Endothelial cell of umbilical vein (primary cell): ENCODE data around the gene MRPL48. TPM values are rescaled to one million over a fixed set of nuclear protein-coding genes. Genes with fewer than 3 reads are reported as not detected.

Experiments
- BruUV-seq: library from RNA; stranded (reverse); fragments of 400-500 nt; replicated peaks from 2 replicates; lab custom pipeline; 2021; lab: Mats Ljungman, UMichigan
- CTCF ChIA-PET: fragments of 300-600, 350-600 bp; sonication (Branson Sonifier 250); formaldehyde crosslinking; loops from one replicate; lab custom pipeline; 2021; ENCODE audit warnings: antibody characterized with exemption, inconsistent platforms; lab: Charles Lee
- POLR2A ChIA-PET: fragments of 300-600, 350-600 bp; sonication (Branson Sonifier 250); formaldehyde crosslinking; loops from one replicate; lab custom pipeline; 2021; ENCODE audit warnings: antibody characterized with exemption, inconsistent platforms; lab: Charles Lee
- DNase-seq: peaks from one replicate; pipeline ENCODE4 v3.0.0-alpha.2; 2011; ENCODE audit warnings: low read depth, low spot score
- FAIRE-seq: peaks from 2 replicates; lab custom pipeline; 2011; peaks lifted over from hg19 to GRCh38; lab: Jason Lieb, UNC
- H2AFZ ChIP-seq: 2 replicates; pipeline ENCODE4 v1.6.0; 2012; ENCODE audit warnings: low read depth, low read length, control low read depth, inconsistent platforms
- H3K27ac ChIP-seq: 2 replicates; pipeline ENCODE4 v1.5.1; 2011; ENCODE audit warnings: low read depth, mild to moderate bottlenecking, control low read depth, low read length, moderate library complexity; ENCODE audit not compliant: insufficient read depth
- H3K27me3 ChIP-seq, 2 experiments: 2 replicates each; pipeline versions ENCODE4 v1.6.0 to v1.6.1; 2011; ENCODE audit warnings: low read length in 2 of 2, mixed read lengths in 1 of 2; ENCODE audit not compliant: control insufficient read depth in 2 of 2, insufficient read depth in 2 of 2
- H3K36me3 ChIP-seq, 2 experiments: 2 replicates in 1 of 2; 3 replicates in 1 of 2; pipeline ENCODE4 v1.5.1; 2011; ENCODE audit warnings: low read length in 2 of 2, mild to moderate bottlenecking in 1 of 2, moderate library complexity in 1 of 2; ENCODE audit not compliant: control insufficient read depth in 2 of 2, insufficient read depth in 2 of 2; ENCODE audit errors: extremely low read depth in 1 of 2
- H3K4me1 ChIP-seq: 3 replicates; pipeline ENCODE4 v1.5.1; 2011; ENCODE audit warnings: mild to moderate bottlenecking, low read length; ENCODE audit not compliant: control insufficient read depth, insufficient read depth; ENCODE audit errors: extremely low read depth
- H3K4me2 ChIP-seq: 2 replicates; pipeline ENCODE4 v1.6.1; 2011; ENCODE audit warnings: low read length, control low read depth, mixed read lengths; ENCODE audit not compliant: insufficient read depth
- H3K4me3 ChIP-seq, 3 experiments: fragments of 200-600 bp in 1 of 3; sonication (generic), shearing (Covaris generic) in 1 of 3; replicated peaks in 1 of 3; 2 replicates each; pipeline ENCODE4 v1.5.1; 2011 to 2016; ENCODE audit warnings: control low read depth in 3 of 3, low read length in 3 of 3, mild to moderate bottlenecking in 2 of 3, inconsistent platforms in 1 of 3, low read depth in 1 of 3, moderate library complexity in 1 of 3; ENCODE audit not compliant: insufficient read depth in 1 of 3
- H3K79me2 ChIP-seq: 2 replicates; pipeline ENCODE4 v1.6.0; 2012; ENCODE audit warnings: low read length, inconsistent platforms; ENCODE audit not compliant: control insufficient read depth, insufficient read depth
- H3K9ac ChIP-seq: replicated peaks from 2 replicates; pipeline ENCODE3; 2011; ENCODE audit warnings: low read length, control low read depth; ENCODE audit not compliant: insufficient read depth; ENCODE audit errors: extremely low read depth
- H3K9me1 ChIP-seq: replicated peaks from 3 replicates; pipeline ENCODE4 v1.6.0; 2011; ENCODE audit warnings: mild to moderate bottlenecking, low read length; ENCODE audit not compliant: control insufficient read depth, insufficient read depth; ENCODE audit errors: extremely low read depth
- H3K9me3 ChIP-seq: replicated peaks from 2 replicates; pipeline ENCODE4 v1.5.1; 2012; ENCODE audit warnings: low read length, inconsistent platforms; ENCODE audit not compliant: control insufficient read depth, insufficient read depth
- H4K20me1 ChIP-seq: replicated peaks from 2 replicates; pipeline ENCODE3; 2011; ENCODE audit warnings: mild to moderate bottlenecking, low read length; ENCODE audit not compliant: control insufficient read depth, insufficient read depth; ENCODE audit errors: extremely low read depth
- CTCF ChIP-seq, 2 donors: IDR thresholded peaks; 1 replicate in 1 of 2; 2 replicates in 1 of 2; pipeline ENCODE4 v1.5.1; 2011; ENCODE audit warnings: low read length in 2 of 2, mild to moderate bottlenecking in 2 of 2, moderate library complexity in 2 of 2, control low read depth in 1 of 2, inconsistent platforms in 1 of 2, low read depth in 1 of 2; ENCODE audit not compliant: insufficient read depth in 1 of 2; ENCODE audit errors: extremely low read depth in 1 of 2
- EZH2 ChIP-seq: IDR thresholded peaks from 2 replicates; pipeline ENCODE4 v1.6.1; 2012; ENCODE audit warnings: borderline replicate concordance, low read depth, mild to moderate bottlenecking, moderate library complexity, low read length, inconsistent platforms; ENCODE audit not compliant: severe bottlenecking
- FOS ChIP-seq: IDR thresholded peaks from 2 replicates; pipeline ENCODE4 v1.6.1; 2011; ENCODE audit warnings: mild to moderate bottlenecking, low read length, moderate library complexity, borderline replicate concordance; ENCODE audit not compliant: insufficient read depth
- GATA2 ChIP-seq: IDR thresholded peaks from 2 replicates; pipeline ENCODE4 v1.7.0; 2011; ENCODE audit warnings: low read depth, mild to moderate bottlenecking, moderate library complexity, mixed read lengths, low read length; ENCODE audit not compliant: insufficient read length, insufficient read depth
- JUN ChIP-seq: IDR thresholded peaks from 2 replicates; pipeline ENCODE4 v1.6.1; 2011; ENCODE audit warnings: borderline replicate concordance, low read depth; ENCODE audit not compliant: insufficient read length, insufficient read depth
- MAX ChIP-seq: IDR thresholded peaks from 2 replicates; pipeline ENCODE4 v1.6.1; 2011; ENCODE audit not compliant: insufficient read depth, insufficient read length
- MYC ChIP-seq: IDR thresholded peaks from one replicate; pipeline ENCODE4 v1.6.1; 2011; ENCODE audit warnings: mild to moderate bottlenecking, low read depth, low read length
- POLR2A ChIP-seq: IDR thresholded peaks from 2 replicates; pipeline ENCODE4 v1.6.1; 2012; ENCODE audit warnings: low read depth, mild to moderate bottlenecking, control low read depth, low read length
- POLR2AphosphoS5 ChIP-seq: IDR thresholded peaks from 2 replicates; pipeline ENCODE4 v1.6.1; 2012; ENCODE audit warnings: low read depth, mild to moderate bottlenecking, control low read depth, low read length, moderate library complexity; ENCODE audit not compliant: insufficient read depth
- dilution Hi-C: fragments of 300-500 bp; cut with MboI; formaldehyde crosslinking; loops from one replicate; pipeline ENCODE4 v1.15.0; 2019; ENCODE audit warnings: low sequenced_read_pairs; ENCODE audit not compliant: extremely low pct_ligation_motif_present
- intact Hi-C: fragments of 100-400 bp; cut with micrococcal nuclease; formaldehyde crosslinking; loops from one replicate; pipeline ENCODE4 v1.10.0; 2022
- polyA plus RNA-seq, 4 experiments: library from polyadenylated mRNA; depleted of rRNA in 3 of 4; stranded (reverse) in 3 of 4; unstranded in 1 of 4; fragments of >200 nt; gene quantifications; 2 replicates each; pipeline versions ENCODE4 v1.2.1 to v1.2.3, GENCODE V29; 2011 to 2012; ENCODE audit warnings: missing spikeins in 1 of 4
- total RNA-seq: library from RNA; stranded (reverse); gene quantifications from 2 replicates; pipeline ENCODE4 v1.2.3, GENCODE V29; 2021

MRPL48 gene
- total and polyA plus RNA-seq, 2 donors (not counting 3 experiments of a cell fraction or from before 2014, with no cell fraction given), result 25.0 to 38.3 TPM

DNA sequence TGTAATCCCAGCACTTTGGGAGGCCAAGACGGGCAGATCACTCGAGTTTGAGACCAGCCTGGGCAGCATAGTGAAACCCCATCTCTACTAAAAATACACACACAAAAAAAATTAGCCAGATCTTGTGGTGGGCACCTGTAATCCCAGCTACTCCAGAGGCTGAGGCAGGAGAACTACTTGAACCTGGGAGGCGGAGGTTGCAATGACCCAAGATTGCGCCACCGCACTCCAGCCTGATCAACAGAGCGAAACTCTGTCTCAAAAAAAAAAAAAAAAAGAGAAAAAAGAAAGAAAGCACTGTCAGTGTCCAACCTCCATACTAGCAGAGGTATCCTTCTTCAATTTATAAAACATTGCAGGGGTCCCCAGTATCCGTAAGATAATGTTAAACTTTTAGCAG is 44.6 kb upstream of the MRPL48 start:
- H3K4me3 ChIP-seq, result no peak overlapping the region
- H3K4me2 ChIP-seq, result no peak overlapping the region
- dilution Hi-C loops (no loop called here), intact Hi-C loops (no loop called here)
- no peak overlapping the region for H2AFZ ChIP-seq
- no peaks in the 10 kb centered on the region for H3K36me3 ChIP-seq
- FAIRE-seq (no peak), DNase-seq (no peak)
- no peaks in the 10 kb centered on the region for H3K27me3 ChIP-seq
- peaks cover 6% of the 10 kb centered on the region for H4K20me1 ChIP-seq
- ChIA-PET CTCF (no interaction called here), POLR2A (no interaction called here)
- no peak overlapping the region for H3K9ac ChIP-seq
- no peaks in the 10 kb centered on the region for H3K9me1 ChIP-seq
- peaks cover 92% of the 10 kb centered on the region for H3K79me2 ChIP-seq
- BruUV-seq, result no TSS peak
- H3K27ac ChIP-seq, result no peak overlapping the region
- H3K9me3 ChIP-seq, result no peaks in the 10 kb centered on the region
- H3K4me1 ChIP-seq, result no peaks in the 10 kb centered on the region
- TF ChIP-seq POLR2AphosphoS5, result no peak
- no peak for TF ChIP-seq JUN
- no peak for TF ChIP-seq MYC
- TF ChIP-seq CTCF (IDR thresholded peaks at IDR 0.05; ENCODE audit: extremely low read depth in 1 of 2, insufficient read depth in 1 of 2, low read depth in 1 of 2, low read length in 2 of 2), result no peak
- TF ChIP-seq GATA2, result no peak
- no peak for TF ChIP-seq EZH2
- TF ChIP-seq POLR2A, result no peak
- no peak for TF ChIP-seq MAX
- TF ChIP-seq FOS, result no peak
